ENCODE measurements around the gene PRKG1.
"Not testable (repeated sequence)": the region's sequence is repeated elsewhere in the genome, so short reads cannot be mapped to it uniquely, and the experiment has no call there.

Gene PRKG1

DNA sequence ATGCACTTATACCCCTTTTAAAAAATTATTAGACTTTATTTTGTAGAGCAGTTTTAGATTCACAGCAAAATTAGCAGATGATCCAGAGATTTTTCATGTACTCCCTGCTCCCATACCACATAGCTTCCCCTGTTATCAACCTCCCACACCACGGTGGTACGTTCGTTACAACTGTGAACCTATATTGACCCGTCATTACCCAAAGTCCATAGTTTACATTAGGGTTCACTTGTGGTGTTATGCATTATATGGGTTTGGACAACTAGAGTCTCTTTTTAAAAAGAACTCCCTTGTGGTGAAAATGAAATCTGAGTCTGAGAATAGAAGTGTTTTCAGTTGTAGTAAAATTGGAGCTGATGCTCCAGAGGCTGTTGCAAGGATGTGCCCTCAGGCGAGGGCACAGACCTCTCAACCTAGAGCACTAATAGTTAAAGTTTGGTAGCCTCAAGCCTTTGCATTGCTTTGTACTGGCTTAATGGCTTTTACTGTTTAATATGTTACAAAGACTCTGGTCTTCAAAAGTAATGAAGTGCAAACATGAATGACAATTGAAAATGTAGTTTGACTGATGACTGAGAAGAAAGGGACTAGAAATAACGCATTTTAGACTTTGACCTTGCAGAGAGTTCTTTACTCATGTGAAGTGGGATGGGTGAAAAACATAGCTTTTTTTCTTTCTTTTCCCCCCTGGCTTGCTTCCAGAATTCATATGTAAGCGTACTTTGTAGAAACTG is 655.7 kb downstream of the PRKG1 start:
- DNase-seq: no peak

GRCh38 chr10:51733057-51733456 is 658.8 kb downstream of the PRKG1 start:
- DNase-seq: no peak

DNA sequence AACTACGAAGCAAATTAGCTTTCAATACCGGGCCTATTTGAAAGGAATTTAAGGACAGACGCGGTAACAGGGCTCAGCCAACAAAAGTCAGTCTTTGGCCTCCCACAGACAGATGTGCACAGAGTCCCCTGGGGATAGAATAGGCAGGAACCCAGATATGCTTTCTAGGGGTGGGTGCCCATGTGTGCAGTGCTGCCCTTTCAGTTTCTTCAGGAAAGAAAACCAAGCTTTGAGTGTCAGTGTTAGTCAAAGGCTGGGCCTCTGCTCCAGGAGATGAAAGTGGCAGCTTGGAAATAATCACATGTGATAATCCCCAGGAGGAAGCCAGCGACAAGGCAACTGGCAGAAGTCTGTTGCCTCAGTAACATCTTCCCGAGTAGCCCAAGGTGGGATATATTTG is 668.9 kb downstream of the PRKG1 start:
- no peak for DNase-seq

GRCh38 chr10:51744235-51745000 is 670.1 kb downstream of the PRKG1 start:
- no peak for DNase-seq

DNA sequence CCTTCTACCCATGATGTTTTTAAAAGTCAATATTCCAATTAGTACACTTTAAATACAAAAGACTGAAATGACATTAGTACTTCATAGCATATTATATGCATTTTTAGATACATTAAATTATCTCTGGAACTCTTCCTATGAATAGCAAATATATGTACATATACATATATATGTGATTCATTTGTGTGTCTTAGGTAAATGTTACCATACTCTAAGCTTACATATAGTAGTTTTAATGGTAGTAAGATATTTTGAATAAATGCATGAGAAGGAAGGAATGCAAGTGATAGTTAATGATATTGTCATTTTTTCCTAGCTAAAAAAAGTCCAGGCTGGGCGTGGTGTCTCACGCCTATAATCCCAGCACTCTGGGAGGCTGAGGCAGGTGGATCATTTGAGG is 671.1 kb downstream of the PRKG1 start:
- DNase-seq: no peak

DNA sequence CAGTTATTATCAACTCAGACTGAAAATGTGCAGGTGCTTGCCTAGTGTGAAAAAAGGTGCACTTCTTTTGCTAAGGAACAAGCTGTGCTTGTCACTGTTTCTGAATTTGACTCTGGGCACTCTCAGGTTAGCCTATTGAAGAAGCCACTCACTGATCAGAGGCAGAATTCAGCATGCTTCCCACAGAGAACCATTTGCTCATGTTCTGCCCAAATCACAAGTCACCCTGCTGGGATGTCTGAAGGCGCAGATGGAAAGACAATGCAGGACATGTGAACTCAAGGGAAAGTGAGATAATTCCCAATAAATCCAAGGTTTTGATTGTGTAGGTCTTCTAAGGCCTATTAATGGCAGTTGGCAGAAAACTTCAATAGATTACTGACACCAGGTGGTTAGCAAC is 672.9 kb downstream of the PRKG1 start:
- DNase-seq: no peak

- no peak for DNase-seq
These were observed 674.7 kb downstream of the PRKG1 start for GRCh38 chr10:51748959-51749358.

DNA sequence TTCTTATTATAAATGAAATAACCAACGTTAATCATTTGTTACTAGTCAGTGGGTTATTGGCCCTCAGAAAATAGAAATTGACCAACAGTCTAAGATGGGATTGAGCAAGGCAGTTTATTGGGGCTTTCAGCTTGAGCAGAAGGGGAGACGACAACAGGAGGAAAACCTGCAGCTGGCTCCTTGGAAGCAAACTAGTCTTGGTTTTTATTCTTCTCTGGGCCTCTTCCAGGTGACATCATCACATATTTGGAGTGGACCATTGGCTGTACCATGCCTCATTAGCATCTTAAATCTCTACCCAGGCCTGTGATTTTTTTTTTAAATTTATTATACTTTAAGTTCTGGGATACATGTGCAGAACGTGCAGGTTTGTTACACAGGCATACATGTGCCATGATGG is 684.1 kb downstream of the PRKG1 start:
- DNase-seq: no peak

DNA sequence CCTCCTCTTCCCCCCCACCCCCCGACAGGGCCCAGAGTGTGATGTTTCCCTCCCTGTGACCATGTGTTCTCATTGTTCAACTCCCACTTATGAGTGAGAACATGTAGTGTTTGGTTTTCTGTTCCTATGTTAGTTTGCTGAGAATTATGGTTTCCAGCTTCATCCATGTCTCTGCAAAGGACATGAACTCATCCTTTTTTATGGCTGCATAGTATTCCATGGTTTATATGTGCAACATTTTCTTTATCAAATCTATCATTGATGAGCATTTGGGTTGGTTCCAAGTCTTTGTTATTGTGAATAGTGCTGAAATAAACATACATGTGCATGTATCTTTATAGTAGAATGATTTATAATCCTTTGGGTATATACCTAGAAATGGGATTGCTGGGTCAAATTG is 684.6 kb downstream of the PRKG1 start:
- DNase-seq: not testable (repeated sequence)

DNA sequence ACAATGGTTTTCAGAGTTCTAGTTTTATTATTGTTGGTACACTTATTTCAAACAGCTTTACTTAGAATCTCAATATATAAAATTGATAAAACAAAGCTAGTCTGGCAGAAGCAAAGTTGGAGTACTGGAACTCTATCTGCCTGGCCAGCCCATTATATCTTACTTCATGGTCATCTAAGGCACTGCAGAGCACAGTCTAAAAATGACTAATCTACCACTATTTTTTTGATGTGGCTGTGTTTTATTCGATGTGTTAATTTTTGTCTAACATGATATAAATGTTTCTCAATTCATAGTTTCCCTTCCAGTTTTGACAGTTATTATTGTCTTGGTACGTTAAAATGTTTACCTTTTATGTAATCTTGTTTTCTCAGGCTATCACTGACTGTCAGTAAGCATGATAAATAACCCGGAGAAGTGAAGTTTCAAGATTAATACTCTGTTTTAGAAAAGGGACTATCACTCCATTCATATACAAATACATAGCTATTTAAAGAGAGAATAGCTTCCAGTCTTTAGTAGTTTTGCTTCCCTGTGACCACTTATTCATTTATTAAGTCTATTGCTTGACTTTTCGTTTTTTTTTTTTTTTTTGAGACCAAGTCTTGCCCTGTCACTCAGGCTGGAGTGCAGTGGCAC is 685.7 kb downstream of the PRKG1 start:
- DNase-seq: no peak

DNA sequence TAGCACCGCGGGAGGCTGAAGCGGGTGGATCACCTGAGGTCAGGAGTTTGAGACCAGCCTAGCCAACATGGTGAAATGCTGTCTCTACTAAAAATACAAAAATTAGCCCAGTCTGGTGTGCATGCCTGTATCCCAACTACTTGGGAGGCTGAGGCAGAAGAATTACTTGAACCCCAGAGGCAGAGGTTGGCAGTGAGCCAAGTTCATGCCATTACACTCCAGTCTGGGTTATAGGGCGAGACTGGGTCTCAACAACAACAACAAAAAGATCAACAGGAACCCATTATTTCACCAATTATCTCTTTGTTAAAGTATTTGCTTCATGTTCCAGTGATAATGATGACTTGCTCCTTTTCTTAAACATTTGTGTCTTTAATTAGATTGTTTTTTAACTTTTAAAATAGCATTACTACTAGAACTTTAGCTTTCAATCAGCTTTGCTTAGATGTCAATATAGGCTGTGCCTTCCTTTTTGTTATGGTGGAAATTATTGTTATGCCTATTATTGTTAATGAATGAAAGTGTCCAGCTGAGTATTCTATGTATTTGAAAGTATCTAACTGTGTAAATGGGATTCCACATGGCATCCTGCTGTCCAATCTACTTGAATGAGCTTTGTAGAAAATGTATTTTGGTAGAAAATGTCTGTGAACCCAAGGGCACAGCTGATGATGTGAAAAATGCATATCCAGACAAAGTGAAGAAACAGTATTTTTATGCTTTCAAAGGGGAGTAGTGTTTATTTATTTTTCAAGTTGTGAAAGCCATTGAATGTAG is 686.8 kb downstream of the PRKG1 start:
- DNase-seq: no peak

- no peak for DNase-seq
These were observed 689.5 kb downstream of the PRKG1 start for GRCh38 chr10:51763746-51764145.

DNA sequence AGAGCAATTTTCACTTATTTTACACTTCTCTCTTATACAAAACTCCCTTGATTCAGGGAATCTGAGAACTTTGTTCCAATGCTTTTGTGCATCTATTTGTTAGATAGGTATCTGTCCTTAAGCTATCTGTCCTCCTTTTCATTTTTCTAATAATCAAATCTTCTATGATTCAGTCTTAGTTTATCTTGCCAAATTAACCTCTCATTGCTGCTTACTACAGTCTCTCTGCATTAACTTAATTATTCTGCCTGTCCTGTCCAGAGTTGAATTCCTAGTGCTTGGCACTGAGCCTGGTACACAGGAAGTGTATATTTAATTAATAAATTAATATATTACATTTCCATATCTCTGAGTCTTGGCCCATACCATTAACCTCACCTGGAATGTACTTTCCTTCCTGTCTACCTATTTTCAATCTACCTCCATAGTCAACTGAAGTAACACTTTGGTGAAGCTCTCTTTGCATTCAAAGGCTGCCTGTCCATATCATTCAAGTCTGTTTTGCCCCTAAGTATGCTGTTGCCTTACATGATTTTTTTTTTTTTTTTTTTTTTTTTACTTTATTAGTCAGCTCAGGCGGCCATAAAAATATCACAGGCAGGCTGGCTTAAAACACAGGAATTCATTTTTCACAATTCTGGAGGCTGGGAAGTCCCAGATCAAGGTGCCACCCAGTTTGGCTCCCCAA is 691.1 kb downstream of the PRKG1 start:
- no peak for DNase-seq

GRCh38 chr10:51766423-51767102 is 692.3 kb downstream of the PRKG1 start:
- DNase-seq: no peak

- DNase-seq: no peak
These were observed 692.9 kb downstream of the PRKG1 start for GRCh38 chr10:51767103-51767763.

DNA sequence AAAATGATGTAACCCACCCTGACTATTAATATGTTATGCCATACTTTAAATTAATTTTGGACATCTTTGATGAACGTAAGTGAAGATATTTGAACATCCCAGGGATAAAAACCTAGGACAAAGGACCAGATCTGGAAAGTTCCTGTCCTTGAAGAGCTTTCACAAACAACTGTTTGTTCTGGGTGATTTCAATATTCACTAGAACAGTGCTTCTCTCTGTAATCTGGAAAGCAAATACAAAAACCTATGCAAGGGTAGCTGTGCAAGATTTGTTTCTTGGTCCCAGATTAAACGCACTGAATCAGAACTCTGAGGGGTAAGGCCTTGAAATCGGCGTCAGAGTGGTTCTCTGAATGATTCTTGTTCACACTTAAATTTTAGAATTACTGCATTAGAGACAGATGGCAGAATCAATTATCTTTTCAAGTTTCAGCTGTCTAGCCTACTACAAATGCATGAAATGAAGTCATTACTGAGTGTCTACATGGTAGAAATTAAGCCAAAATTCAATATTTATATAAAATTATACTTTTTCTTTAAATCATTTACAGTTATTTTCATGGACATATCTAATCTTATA is 694.7 kb downstream of the PRKG1 start:
- DNase-seq: no peak

DNA sequence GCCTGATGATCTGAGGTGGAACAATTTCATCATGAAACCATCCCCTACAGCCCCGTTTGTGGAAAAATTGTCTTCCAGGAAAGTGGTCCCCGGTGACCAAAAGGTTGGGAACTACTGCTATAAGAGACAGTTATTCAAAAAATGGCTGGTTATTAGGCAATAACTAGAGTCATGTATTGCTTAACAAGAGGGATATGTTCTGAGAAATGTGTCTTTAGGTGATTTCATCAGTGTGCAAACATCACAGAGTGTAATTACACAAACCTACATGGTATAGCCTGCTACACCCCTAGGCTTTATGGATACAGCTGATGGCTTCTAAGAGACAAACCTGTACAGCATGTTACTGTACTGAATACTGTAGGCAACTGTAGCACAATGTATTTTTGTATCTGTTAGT is 696.4 kb downstream of the PRKG1 start:
- no peak for DNase-seq

- DNase-seq: no peak
These were observed 698.1 kb downstream of the PRKG1 start for GRCh38 chr10:51772387-51772786.

DNA sequence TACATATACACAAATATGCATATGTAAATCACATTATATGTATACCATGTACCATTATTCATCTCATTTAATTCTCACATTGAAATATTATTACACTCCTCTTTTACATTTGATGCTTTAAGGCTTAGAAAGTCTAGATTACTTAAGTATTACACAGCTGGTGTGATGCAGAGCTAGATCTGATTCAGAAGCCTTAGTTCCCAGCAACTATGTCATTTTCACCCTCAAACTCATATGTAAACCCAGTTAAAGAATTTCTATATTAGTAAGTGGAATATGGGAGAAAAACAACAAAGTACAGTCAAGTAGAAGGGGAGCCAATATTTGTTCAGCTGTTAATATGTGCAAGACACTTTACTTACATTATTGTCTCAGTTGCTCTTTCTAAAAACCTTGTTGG is 699.4 kb downstream of the PRKG1 start:
- DNase-seq: no peak

- DNase-seq: no peak
These were observed 709.7 kb downstream of the PRKG1 start for GRCh38 chr10:51783941-51784340.
